Nephron (organoid): ENCODE measurements around the gene FRS3.
"Not testable (repeated sequence)": the region's sequence is repeated elsewhere in the genome, so short reads cannot be mapped to it uniquely, and the experiment has no call there.

Source experiments
- H3K27ac Mint-ChIP-seq, 3 experiments: 2 replicates each; pipeline ENCODE4 v1.8.0; 2020; ENCODE audit warnings: mixed read lengths in 3 of 3, mild to moderate bottlenecking in 2 of 3, moderate library complexity in 1 of 3
- H3K27me3 Mint-ChIP-seq: 2 replicates; pipeline ENCODE4 v1.8.0; 2021; ENCODE audit warnings: low read depth, mild to moderate bottlenecking, moderate library complexity, mixed read lengths
- H3K36me3 Mint-ChIP-seq: 2 replicates; pipeline ENCODE4 v1.8.0; 2020; ENCODE audit warnings: low read depth, mixed read lengths
- H3K4me1 Mint-ChIP-seq: 2 replicates; pipeline ENCODE4 v1.8.0; 2020; ENCODE audit warnings: mixed read lengths
- H3K4me3 Mint-ChIP-seq, 3 experiments: 2 replicates each; pipeline ENCODE4 v1.8.0; 2020; ENCODE audit warnings: mild to moderate bottlenecking in 3 of 3, mixed read lengths in 3 of 3, moderate library complexity in 2 of 3
- H3K9me3 Mint-ChIP-seq: 2 replicates; pipeline ENCODE4 v1.8.0; 2020; ENCODE audit warnings: mixed read lengths
- TF ChIP-seq, protein P1 (sequence below), 3 experiments: fragments of 200-600 bp; sonication (generic); IDR thresholded peaks; one replicate each; pipeline ENCODE4 v1.5.0; 2021; ENCODE audit warnings: antibody characterized with exemption in 3 of 3; ENCODE audit not compliant: unreplicated experiment in 3 of 3

Gene FRS3

DNA sequence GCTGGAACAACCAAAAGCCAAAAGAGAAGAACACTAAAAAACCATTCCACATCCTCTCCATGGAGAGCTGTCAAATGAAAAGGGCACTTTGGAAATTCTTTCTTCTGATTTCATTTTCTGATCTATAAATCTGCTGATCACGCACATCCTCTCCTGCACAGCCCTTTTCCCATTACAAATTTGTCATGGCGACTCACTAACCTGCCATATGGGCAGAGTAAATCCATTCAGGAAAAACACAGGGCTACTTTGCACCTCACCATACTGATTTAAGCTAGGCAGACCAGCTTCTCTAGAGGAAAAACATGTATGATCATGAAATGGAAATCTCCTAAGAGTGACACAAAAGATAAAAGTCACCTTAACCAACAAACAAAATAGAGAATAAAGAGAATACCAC lies 33.8 kb upstream of the FRS3 start:
- no peak overlapping the region for H3K4me3 Mint-ChIP-seq
- no peak overlapping the region for H3K27ac Mint-ChIP-seq
- no peaks in the 10 kb centered on the region for H3K9me3 Mint-ChIP-seq
- H3K27me3 Mint-ChIP-seq, result no peaks in the 10 kb centered on the region
- H3K4me1 Mint-ChIP-seq, result no peaks in the 10 kb centered on the region
- H3K36me3 Mint-ChIP-seq, result no peaks in the 10 kb centered on the region
- TF ChIP-seq, protein P1, sequence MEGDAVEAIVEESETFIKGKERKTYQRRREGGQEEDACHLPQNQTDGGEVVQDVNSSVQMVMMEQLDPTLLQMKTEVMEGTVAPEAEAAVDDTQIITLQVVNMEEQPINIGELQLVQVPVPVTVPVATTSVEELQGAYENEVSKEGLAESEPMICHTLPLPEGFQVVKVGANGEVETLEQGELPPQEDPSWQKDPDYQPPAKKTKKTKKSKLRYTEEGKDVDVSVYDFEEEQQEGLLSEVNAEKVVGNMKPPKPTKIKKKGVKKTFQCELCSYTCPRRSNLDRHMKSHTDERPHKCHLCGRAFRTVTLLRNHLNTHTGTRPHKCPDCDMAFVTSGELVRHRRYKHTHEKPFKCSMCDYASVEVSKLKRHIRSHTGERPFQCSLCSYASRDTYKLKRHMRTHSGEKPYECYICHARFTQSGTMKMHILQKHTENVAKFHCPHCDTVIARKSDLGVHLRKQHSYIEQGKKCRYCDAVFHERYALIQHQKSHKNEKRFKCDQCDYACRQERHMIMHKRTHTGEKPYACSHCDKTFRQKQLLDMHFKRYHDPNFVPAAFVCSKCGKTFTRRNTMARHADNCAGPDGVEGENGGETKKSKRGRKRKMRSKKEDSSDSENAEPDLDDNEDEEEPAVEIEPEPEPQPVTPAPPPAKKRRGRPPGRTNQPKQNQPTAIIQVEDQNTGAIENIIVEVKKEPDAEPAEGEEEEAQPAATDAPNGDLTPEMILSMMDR (IDR thresholded peaks at IDR 0.05; ENCODE audit: unreplicated experiment in 3 of 3), result no peak

DNA sequence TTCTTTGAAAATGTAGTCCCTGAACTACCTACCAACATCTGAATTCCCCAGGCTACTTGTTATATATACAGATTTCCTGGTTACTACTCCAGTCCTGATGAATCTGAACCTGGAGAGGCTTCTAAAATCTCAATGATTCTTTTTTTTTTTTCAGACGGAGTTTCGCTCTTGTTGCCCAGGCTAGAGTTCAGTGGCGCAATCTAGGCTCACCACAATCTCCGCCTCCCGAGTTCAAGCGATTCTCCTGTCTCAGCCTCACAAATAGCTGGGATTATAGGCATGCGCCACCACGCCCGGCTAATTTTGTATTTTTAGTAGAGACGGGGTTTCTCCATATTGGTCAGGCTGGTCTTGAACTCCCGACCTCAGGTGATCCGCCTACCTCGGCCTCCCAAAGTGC lies 32.2 kb upstream of the FRS3 start:
- not testable (repeated sequence) for H3K27ac Mint-ChIP-seq, H3K4me1 Mint-ChIP-seq, H3K27me3 Mint-ChIP-seq, H3K9me3 Mint-ChIP-seq, H3K36me3 Mint-ChIP-seq, H3K4me3 Mint-ChIP-seq

DNA sequence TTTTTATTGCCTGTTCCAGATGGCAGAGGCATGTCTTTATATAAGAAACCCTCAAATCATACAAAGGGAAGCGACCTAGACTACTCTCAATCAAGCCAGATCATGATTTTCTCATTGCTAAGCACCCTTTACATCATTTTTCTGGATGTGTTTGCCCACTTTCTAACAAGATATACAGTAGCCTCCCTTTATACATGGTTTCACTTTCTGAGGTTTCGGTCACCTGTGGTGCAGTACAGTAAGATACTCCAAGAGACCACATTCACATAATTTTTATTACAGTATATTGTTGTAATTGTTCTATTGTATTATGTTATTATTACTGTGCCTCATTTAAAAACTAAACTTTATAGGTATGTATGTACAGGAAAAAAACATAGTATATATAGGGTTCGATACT lies 31.4 kb upstream of the FRS3 start:
- TF ChIP-seq, protein P1 (IDR thresholded peaks at IDR 0.05; ENCODE audit: unreplicated experiment in 3 of 3), result no peak
- Mint-ChIP-seq H3K27ac (no peak overlapping the region), H3K4me3 (no peak overlapping the region), H3K27me3 (no peaks in the 10 kb centered on the region), H3K9me3 (no peaks in the 10 kb centered on the region), H3K4me1 (no peaks in the 10 kb centered on the region), H3K36me3 (no peaks in the 10 kb centered on the region)

DNA sequence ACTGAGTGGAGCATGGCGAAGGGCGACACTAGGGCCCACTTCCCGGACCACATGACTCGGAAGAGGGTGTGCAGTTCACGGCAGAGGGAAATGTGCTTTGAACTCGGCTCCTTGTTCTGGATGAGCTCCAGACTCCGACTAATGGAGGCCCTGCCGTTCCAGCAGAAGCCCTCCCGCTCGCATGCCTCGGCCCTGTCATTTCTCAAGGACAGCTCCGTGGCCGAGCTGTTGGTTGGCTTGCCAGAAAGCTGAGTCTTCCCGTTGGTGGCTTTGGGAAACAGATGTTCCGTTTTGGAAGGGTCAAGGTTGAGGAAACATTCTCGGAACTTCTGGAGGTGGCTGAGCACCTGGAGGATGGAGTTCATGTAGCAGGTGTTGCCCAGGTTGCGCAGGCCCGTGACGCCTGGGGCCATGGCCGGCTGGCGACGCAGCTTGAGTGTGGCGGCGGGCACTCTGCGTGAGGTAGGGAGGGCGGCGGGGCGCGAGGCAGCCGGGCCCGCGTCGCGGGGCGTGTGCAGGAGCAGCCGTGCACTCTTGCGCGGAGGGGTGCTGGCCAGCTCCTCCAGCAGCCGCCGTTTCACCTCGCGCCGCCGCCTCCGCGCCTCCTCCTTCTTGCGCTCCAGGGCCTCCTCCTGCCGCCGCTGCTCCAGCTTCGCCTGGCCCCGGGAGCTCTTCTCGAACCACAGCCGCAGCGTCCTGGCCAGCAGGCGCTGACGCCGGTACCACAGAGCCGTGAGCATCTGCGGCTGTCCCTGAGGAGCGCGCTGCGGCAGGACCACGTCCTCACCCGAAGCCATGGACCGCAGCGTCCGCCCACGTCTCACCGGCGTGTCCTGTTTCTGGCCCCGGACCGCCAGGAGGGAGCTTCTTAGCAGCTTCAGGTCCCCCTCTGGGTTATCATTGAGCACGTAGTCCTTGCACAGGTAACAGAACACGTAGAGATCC lies 26.4 kb upstream of the FRS3 start:
- Mint-ChIP-seq H3K9me3 (no peaks in the 10 kb centered on the region), H3K27me3 (no peaks in the 10 kb centered on the region), H3K27ac (no peak overlapping the region), H3K4me3 (no peak overlapping the region), H3K4me1 (no peaks in the 10 kb centered on the region), H3K36me3 (no peaks in the 10 kb centered on the region)
- TF ChIP-seq, protein P1 (IDR thresholded peaks at IDR 0.05; ENCODE audit: unreplicated experiment in 3 of 3), result no peak

DNA sequence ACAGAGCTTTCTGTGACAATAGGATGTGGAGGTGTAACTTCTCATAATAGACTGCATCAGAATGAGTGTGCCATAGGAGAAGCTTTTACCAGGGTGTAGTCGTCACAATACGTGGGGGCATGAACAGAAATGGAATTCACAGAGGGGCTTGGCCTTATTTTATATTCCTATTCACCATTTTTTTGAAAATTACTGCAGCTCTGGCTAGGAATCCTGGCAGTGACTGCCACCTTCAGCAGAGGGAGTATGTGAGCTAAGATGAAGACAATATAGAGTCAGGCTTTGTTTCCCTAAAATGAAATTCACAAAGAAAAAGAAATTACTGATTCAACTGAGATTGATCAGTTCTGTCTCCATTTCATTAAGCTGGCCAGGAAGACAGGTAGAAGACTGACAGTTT lies 21.7 kb upstream of the FRS3 start:
- Mint-ChIP-seq H3K4me3 (no peak overlapping the region), H3K27me3 (no peaks in the 10 kb centered on the region), H3K9me3 (no peaks in the 10 kb centered on the region), H3K4me1 (no peaks in the 10 kb centered on the region), H3K27ac (peak overlapping the region in 1 of 3 experiments; percentile 11), H3K36me3 (peaks cover 15% of the 10 kb centered on the region)
- TF ChIP-seq, protein P1 (IDR thresholded peaks at IDR 0.05; ENCODE audit: unreplicated experiment in 3 of 3), result peak; percentile 32 to 42 (median 42)

DNA sequence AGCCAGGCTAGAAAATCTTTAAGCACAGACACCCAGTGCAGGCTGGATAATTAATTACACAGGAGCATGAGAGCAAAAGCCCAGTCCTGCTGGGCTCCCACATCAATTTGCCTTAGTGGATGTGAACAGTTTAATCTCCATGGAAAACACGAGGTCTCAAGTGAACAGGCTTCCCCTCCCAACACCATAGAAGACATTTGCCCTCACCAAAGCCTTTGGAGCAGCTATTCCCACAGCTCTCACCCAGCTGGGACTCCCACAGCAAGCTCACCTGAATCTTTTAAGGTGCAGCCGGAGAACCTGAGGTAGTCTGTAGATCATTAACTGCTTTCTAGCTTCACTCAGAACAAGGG lies 19.8 kb upstream of the FRS3 start:
- TF ChIP-seq, protein P1 (IDR thresholded peaks at IDR 0.05; ENCODE audit: unreplicated experiment in 3 of 3), result no peak
- H3K9me3 Mint-ChIP-seq, result no peaks in the 10 kb centered on the region
- H3K4me3 Mint-ChIP-seq, result no peak overlapping the region
- no peaks in the 10 kb centered on the region for H3K27me3 Mint-ChIP-seq
- peaks cover 16% of the 10 kb centered on the region for H3K36me3 Mint-ChIP-seq
- peak overlapping the region in 2 of 3 experiments; percentile 74 to 94 for H3K27ac Mint-ChIP-seq
- H3K4me1 Mint-ChIP-seq, result no peaks in the 10 kb centered on the region
